ENCODE data around the gene KLK5.

DNA sequence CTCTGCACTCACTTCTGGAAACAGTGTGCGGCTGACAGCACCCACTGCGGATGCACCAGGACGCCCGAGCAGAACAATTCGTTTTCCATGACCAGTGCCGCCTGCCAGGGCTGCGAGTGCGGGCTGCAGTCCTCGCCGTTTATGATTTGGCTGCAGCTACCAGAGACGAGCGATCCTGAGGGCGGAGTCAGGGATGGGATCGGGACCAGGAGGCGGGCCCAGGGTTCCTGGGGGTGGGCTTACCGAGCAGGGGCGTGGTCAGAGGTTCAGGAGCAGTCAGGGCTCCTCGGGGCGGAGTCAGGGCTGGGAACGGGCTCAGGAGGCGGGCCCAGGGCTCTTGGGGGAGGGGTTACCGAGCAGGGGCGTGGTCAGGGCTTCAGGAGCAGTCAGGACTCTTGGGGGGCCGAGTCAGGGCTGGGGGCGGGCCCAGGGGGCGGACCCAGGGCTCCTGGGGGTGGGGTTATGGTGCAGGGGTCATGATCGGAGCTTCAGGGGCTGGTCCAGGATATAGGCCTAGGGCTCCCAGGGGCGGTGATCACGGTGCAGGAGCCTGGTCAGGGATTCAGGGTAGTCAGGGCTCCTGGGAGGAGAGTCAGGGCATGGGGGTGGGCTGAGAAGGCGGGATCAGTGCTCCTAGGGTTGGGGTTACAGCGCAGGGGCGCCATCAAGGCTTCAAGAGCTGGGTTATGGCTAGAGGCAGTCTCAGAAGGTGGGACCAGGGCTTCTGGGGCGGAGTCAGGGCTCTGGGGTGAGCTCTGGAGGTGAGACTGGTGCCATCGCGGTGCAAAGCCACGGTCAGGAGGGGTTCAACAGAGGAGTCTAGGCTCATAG lies 43.4 kb downstream of the KLK5 start:
- no peak for TF ChIP-seq POLR2A (IDR thresholded peaks at IDR 0.05; ENCODE audit: low read depth, low read length)
- no peak for TF ChIP-seq POLR2AphosphoS5 (IDR thresholded peaks at IDR 0.05; ENCODE audit: low read depth, low read length)
- no peak for TF ChIP-seq SPI1 (IDR thresholded peaks at IDR 0.05; ENCODE audit: low read depth, low read length)
- TF ChIP-seq TAF1 (IDR thresholded peaks at IDR 0.05; ENCODE audit: low read depth, low read length), result no peak
- TF ChIP-seq PAX5 (IDR thresholded peaks at IDR 0.05; ENCODE audit: insufficient read depth, low read length, severe bottlenecking), result no peak

All from GM12891 (cell line).